Stromal cell of bone marrow (primary cell): ENCODE data around the gene AGBL3.
"Not testable (repeated sequence)": the region's sequence is repeated elsewhere in the genome, so short reads cannot be mapped to it uniquely, and the experiment has no call there.

Experiments used
- DNase-seq: peaks from one replicate; pipeline ENCODE4 v3.0.0-alpha.2; 2012; ENCODE audit warnings: low read depth

The AGBL3 gene

DNA sequence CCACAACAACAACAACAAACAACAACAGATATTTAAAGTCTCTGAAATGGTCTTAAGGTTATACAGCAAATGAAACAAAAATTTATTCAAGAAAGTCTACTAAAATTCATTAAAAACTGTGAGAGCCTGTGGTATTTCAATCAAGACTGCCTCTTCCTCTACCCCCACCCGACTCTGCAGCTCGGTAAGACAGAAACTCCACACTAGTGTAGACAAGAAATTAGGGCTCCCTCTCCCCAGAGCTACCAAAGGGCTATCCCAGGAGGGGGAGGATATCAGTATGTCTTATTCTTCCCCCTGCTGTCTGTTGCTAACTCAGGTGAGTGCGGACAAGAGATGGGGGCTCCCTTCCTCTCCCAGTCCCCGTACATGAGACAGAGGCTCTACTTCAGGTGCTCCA lies 90.6 kb downstream of the AGBL3 start:
- no peak for DNase-seq

DNA sequence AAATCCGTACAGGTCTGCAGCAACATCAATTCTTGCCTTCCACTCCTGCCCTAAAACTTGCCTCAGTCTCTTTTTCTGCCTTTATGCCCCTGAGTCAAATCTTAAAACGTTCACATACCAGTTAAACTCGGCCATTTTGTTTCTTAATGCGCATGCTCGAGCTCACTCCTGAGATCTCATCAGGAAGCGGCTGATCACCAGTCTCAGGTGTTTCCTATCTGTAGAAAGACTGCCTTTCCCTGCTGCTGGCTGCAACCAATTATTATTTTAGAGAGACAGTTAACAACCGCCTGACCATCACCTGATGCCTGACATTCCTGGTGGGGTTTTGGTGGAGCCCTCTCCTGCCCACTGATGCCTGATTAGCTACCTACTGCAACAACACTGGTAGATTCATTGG lies 91.3 kb downstream of the AGBL3 start:
- no peak for DNase-seq

DNA sequence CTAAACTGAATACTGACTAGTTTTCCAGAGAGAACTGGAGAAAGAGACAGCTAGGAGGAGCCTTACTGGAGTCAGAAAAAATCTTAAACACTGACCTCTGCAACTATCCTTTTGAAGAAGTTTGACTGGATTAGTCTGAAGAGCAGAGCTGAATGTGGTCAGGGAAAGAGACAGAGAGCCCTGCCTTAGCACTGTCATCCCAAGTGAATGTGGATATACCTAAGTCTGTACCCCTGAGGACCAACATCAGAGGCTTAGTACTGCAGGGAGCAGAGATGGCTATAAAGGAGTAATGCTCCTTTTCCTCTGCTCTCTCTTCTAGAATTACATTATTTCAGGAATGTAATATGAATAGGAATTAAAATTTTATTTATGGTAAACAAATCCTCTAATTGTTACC lies 91.7 kb downstream of the AGBL3 start:
- DNase-seq: no peak

DNA sequence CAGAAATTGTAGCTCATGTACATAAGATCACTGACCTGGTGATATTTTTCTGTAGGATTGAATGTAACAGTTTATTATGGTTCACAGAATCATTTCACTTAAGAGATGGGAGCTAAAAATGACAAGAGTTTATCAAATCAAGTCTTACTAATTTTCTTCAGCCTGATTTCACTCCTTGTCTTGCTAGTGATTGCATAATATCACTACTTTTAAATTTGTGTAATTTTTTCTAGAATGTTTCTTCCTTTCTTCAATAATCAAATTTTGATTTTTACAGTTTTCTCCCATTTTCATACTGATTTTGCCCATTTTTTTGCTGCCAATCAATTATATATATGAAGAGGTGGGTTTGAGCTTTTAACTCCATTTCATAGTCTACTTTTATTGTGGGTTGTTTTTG lies 92.8 kb downstream of the AGBL3 start:
- no peak for DNase-seq

DNA sequence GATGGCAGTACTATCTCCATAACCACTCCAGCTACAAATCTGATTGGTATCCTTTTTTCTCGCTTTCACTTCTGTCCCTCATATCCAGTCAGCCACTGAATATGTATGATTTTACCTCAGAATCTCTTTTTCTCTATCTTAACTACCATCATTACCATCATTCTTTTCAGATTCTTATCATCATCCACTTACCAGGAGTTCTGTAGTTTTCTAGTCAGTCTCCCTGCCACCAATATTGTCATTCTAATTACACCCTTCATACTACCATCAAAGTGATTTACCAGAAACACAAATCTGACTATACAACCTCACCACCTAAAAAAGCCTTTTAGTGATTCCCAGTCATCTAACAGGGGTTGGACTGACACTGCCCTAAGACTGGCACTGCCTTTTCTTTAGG lies 96.7 kb downstream of the AGBL3 start:
- DNase-seq: no peak

DNA sequence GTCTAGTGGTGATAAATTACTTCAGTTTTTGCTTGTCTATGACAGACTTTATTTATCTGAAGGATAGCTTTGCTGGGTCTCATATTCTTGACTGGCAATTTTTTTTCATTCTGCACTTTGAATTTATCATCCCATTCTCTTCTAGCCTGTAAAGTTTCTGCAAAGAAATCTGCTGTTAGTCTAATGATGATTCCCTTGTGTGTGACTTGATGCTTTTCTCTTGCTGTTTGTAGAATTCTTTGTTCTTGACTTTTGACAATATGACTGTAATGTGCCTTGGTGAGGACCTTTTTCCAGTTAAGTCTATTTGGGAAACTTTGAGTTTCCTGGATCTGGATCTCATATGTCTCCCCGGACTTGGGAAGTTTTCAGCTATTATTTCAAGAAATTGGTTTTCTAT lies 102.3 kb downstream of the AGBL3 start:
- no peak for DNase-seq

DNA sequence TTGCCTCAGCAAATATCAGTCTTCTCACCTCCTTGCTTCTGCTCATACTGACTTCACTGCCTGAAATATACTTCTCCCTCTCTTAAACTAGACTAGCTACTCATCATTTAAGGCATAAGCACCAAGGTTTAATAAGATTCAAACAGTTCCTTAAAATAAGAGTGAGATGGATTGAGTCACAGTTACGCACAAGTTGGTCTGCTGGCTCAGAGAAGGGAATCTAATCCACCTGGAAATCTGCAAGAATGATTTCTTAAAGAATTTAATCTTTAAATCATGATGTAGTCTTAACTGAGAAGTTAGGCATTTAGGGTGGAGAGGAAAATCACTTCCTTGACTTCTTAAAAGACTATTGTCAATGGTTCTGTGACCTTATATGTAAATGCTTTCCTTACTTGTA lies 105.4 kb downstream of the AGBL3 start:
- no peak for DNase-seq

DNA sequence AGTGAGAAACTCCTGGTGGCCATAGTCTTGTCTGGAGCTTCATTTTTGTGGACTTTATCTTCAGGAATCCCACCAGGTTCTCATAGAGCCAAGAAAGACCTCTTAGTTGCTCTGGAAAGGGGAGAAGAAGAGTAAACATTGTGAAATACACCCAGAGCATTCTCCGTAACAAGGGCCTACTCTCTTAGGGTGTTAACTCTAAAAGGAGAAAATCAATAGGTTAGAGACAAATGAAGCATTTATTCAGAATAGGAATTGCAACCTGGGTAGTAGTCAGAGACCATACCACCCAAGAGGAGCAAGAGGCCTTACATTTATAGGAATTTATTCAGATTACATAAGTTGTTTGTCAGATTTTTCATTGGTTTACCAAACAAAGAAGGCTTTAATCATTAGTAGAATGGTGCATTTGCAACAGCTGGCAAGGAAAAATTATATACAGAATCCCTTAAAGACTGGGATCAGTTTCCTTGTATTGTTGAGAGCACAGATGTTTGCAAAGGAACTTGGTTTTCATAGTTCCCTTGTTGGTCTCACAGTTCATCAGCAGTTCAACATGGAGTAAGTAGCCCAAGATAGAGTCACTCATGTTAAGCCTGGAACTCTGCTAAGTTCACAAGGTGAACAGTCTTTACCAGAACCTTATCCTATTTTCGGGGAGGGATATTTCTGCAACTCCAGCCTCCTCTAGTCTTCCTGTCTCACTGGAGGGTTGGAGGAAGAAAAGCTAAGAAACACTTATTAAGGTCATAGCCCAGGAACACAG lies 108.3 kb downstream of the AGBL3 start:
- DNase-seq: no peak

DNA sequence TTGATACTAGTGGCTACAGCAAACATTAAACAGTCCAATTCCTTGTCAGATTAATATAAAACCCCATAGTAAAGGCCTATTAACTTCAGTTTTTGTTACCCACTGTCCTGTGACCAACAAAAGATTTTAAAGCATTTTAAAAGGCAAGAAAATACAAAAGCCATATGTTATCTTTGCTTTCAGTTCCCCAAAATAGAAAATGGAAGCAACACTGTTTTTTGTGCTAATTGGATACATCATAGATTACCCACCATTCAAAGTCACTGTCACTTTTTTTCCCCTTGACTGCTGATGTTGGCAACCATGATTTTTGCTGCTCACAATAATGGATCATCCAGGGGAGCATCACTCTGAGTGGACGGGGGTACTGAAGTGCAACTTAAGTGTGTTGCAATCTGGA lies 109.1 kb downstream of the AGBL3 start:
- no peak for DNase-seq

DNA sequence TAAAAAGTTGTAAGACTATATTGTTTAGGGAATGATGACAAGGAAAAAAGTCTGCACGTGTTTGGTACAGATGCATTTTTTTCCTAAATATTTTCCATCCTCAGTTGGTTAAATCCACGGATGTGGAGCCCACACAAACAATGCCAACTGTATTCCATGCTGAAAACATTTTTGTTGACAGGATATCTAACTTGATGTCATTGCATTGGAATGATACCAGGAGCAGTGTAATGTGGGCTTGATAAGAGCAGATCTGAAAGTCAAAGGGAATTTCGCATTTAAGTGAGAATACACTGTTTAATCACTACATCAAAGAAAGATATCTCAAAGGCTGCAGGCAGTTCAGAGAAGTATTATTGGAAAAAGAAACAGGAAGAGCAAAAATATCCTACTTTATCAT lies 112.1 kb downstream of the AGBL3 start:
- DNase-seq: no peak

DNA sequence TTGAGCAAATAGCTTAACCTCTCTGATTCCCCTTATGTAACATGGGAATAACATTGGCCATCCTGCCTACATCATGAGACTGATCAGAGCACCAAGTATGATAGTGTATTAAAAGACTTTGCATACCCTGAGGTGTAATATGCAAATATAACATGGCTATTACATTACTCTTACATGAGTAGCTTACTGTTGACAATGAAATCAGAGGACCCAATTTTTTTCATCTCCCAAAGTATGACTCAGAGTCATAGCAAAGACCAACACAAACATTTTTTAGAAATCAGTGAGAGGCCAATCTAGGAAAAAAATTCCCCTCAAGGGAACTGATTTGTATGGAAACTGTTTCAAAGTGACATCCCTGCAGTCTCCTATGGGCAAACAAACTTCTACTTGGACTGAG lies 114.5 kb downstream of the AGBL3 start:
- peak; percentile 31 for DNase-seq

DNA sequence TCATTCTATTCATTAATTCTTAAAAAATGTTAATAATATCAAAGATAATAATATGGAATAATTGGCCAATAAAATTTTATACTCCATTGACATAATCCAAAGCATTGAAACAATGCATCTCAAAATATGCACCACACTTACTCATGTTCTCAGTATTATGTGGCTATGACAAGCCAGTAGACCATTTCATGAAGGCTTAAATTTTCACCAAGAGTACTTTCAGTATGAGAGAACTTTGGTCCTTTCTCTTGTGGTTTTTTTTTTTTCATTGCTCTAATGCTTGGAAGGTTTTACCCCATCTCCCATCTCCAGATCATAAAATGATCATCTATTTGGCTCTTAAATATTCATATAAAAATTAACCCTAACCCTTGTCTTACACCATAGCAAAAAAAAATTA lies 116.1 kb downstream of the AGBL3 start:
- DNase-seq: no peak

DNA sequence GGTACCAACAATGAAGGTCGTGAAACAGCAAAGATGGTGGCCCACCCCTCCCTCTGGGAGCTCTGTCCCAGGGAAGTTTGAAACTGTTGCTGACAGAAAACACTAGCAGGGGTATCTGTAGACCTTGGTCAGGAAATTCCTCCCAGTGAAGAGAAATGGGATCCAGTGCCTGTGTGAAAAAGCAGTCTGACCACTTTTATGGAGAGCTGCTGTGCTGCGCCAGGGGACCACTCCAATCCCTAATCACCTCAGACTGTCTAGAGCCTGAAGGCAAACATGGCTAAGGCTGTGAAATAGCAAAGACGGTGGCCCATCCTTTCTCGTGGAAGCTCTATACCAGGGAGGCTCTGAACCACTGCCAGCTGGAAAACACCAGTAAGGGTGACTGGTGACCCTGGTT lies 123.3 kb downstream of the AGBL3 start:
- no peak for DNase-seq

DNA sequence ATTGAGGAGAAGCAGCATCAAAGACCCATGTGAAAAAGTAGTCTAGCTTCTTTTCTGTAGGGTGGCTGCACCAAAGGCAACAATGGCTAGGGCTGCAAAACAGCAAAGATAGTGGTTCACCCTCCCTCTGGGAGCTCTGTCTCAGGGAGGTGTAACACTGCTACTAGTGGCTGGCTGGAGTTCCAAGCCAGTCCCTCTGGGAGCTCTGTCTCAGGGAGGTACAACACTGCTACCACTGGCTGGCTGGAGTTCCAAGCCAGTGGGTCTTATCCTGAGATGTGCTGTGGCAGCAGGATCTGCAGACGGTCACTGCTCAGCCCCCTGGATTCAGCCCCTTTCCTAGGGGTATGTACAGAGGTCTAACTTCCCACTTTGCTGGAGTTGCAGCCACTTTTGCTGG lies 123.7 kb downstream of the AGBL3 start:
- no peak for DNase-seq

DNA sequence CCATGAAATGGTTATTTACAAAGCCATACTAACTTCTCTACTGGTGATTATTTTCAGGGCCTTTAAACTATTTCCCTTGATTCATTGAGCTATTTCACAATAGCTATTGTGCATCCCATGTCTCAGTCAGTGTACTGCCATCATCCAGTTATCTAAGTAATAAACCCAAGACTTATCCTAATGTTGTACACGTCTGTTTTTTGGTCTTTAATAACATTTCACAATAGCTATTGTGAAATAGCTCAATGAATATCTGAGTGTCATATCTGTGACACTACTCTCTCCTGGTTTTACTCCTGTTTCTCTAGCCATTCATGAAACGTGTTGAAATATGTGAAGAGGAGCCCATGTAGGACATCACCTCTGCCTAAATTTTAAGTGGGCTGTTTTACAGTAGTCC lies 125.1 kb downstream of the AGBL3 start:
- DNase-seq: no peak

DNA sequence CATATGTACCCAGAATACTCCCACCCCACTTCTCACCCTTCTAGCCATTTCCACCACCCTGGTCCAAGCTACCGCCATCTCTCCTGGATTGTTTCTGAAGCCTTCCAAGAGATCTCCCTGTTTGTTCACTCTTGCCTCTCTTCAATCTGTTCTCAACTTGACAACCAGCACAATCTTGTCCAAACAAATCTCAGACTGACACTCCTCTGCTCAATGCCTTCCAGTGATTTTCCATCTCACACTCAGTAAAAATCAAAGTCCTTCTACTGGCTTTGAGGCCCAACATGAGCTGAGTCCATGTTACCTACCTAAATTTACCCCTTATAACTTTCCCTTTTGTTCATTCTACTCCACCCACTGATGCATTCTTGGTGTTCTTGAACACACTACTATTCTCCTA lies 128.3 kb downstream of the AGBL3 start:
- DNase-seq: no peak

DNA sequence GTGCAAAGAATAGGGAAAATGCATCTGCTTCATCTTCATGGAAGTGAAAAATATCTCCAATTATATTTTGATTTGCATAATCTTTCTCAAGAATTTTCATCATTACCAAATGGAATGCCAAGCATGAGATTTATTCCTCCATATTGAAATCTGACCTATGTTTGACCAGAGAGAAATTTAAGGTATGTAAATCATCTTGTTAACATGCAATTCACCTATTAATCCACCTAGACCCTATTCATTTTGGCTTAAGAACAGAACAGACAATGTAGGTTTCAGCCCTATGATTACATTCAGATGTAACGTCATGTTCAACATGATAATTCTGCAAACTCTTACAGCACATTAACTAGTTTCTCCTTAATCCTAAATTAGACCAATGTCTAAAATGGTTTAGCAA lies 130.8 kb downstream of the AGBL3 start:
- DNase-seq: no peak

DNA sequence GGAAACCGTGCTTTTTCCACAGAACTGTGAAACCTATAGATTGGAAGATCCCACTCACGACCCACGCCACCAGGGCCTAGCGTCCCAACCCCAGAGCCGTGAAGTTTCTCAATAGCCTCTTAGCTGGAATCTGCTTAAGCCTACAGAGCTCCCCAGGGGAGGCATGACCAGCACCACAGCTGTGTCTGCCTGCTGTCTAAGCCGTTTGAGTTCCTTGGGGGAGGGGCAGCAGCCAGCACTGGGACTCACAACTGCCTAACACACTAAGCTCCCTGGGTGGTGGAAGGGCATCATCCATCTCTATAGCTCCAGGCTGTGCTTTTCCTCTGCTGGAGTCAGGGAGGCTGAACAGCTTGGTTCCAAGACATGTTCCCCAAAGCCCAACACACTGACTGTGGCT lies 135.6 kb downstream of the AGBL3 start:
- DNase-seq: no peak

DNA sequence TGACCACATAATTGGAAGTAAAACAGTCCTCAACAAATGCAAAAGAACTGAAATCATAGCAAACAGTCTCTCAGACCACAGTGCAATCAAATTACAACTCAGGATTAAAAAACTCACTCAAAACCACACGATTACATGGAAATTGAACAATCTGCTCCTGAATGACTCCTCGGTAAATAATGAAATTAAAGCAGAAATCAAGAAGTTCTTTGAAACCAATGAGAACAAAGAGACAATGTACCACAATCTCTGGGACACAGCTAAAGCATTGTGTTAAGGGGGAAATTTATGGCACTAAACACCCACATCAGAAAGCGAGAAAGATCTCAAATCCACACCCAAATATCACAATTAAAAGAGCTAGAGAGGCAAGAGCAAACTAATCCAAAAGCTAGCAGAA lies 138.3 kb downstream of the AGBL3 start:
- not testable (repeated sequence) for DNase-seq

DNA sequence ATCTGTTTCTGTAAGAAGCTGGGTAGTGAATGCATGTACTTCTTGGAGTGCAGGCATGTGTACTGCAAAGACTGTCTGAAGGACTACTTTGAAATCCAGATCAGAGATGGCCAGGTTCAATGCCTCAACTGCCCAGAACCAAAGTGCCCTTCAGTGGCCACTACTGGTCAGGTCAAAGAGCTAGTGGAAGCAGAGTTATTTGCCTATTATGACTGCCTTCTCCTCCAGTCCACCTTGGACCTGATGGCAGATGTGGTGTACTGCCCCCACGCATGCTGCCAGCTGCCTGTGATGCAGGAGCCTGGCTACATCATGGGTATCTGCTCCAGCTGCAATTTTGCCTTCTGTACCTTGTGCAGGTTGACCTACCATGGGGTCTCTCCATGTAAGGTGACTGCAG lies 142.6 kb downstream of the AGBL3 start:
- DNase-seq: no peak

DNA sequence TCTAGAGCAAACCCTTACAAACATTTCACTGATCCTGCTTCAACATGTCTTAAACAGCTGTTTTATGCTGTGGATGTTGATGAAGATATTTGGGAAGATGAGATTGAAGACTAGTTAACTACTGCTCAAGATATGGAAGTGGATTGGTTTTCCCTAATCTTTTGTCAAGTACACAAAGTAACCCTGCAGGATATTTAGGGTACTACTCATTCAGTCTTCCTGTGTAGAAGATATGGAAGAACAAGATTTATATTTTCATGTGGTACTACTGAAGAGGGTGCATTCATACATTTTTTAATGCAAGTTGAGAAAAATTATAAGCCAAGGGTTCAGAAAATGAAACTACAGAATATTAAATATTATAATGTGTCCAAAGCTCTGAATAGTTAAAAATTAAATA lies 143.3 kb downstream of the AGBL3 start:
- DNase-seq: no peak

DNA sequence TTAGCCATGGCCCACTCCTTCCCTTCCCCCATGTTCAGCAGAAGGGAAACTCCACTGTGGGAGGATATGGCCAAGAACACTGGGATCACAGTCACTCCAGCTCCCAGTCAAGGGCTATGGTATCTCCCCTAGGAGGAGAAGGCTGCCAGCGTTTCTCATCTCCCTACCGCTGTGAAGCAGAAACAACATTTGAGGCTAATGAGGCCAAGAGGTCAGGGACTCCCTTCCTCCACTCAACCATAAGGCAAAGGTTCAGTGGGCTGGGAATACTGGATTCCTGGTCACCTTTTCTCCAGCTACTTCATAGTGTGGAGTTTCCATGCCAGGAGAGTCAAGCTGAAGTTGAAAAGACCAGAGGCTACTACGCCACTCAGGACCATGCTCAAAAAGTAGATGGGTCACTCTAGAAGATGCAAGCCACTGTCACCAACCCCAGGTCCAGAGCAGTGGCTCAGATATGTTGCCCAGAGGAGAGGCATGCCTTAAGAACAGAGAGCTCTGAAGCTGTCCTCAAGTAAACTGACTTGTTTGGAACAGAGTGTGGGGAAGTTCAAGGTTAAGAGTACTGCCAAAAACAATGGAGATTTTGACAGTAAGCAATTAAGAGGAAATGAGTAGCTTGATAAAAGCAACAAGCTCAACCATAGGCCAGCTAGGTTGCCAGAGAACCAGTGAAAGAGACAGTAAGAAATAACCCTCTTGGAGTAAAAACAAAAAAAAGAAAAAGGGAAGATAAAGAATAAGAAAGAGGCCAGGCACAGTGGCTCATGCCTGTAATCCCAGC lies 157.8 kb downstream of the AGBL3 start:
- no peak for DNase-seq

DNA sequence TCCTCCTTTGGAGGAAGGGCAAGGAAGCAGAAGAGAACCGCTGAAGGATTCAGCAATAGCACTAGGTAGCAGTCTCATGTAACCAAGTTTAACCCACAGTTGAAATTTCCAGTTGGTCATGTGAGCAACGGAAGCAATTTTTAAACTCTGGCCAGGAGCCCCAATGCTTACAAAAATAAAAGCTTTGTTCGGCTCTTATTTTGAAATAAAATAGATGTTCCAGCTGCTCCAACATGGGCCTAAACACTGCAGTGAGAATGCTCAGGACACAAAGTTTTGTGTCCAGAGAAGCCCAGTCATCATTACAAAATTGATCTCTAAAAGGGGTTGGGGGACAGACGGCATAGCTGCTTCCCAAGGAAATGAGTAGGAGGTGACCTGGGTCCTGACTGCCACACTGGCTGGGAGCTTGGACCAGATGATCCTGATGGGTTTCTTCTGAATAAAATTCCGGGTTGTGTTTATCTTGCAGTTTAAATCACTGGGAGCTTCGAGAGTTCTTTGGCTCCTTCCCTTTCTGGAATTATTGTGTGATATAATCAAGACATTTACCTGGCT lies 161.1 kb downstream of the AGBL3 start:
- peak; percentile 57 for DNase-seq
